HUDEP-2 (cell line): ENCODE data around the gene TET2.
"Not testable (repeated sequence)": the region's sequence is repeated elsewhere in the genome, so short reads cannot be mapped to it uniquely, and the experiment has no call there.

ENCODE experiments used
- DNase-seq, 76 experiments: peaks; one replicate each; lab custom pipeline; 2025; ENCODE audit not compliant: unreplicated experiment in 76 of 76; lab: John Stamatoyannopoulos, UW

Gene TET2

GRCh38 chr4:105282489-105282888, 135.8 kb downstream of the TET2 start:
- DNase-seq = no peak

GRCh38 chr4:105283501-105283900, 136.8 kb downstream of the TET2 start:
- DNase-seq = no peak

- no peak for DNase-seq
Observed at GRCh38 chr4:105288121-105288520, 141.4 kb downstream of the TET2 start.

- DNase-seq = no peak
Observed at GRCh38 chr4:105291925-105292324, 145.2 kb downstream of the TET2 start.

GRCh38 chr4:105293360-105293759, 146.7 kb downstream of the TET2 start:
- no peak for DNase-seq

GRCh38 chr4:105296672-105297071, 150.0 kb downstream of the TET2 start:
- no peak for DNase-seq

GRCh38 chr4:105299027-105299426, 152.4 kb downstream of the TET2 start:
- not testable (repeated sequence) for DNase-seq

GRCh38 chr4:105304085-105304484, 157.4 kb downstream of the TET2 start:
- DNase-seq = no peak

- DNase-seq = no peak
Observed at GRCh38 chr4:105305019-105305836, 158.6 kb downstream of the TET2 start.

GRCh38 chr4:105306158-105306781, 159.6 kb downstream of the TET2 start:
- DNase-seq = peak in 35 of 76 experiments; percentile 1 to 70 (median 18)

- DNase-seq = no peak
Observed at GRCh38 chr4:105306820-105307219, 160.1 kb downstream of the TET2 start.

GRCh38 chr4:105318486-105318885, 171.8 kb downstream of the TET2 start:
- no peak for DNase-seq

- DNase-seq = no peak
Observed at GRCh38 chr4:105327222-105327621, 180.5 kb downstream of the TET2 start.

GRCh38 chr4:105327956-105328355, 181.3 kb downstream of the TET2 start:
- DNase-seq = no peak

- no peak for DNase-seq
Observed at GRCh38 chr4:105329081-105329480, 182.4 kb downstream of the TET2 start.
